Lower leg skin (tissue), 3 donors: Measurements from ENCODE around the gene DOLK.
A peak's percentile ranks its signal among the peaks of the same experiment; 100 is the strongest.

Source experiments
- POLR2A ChIP-seq, 2 donors: fragments of 450-650 bp; IDR thresholded peaks; one replicate each; pipeline ENCODE4 v1.6.1; 2016 to 2017; ENCODE audit warnings: antibody characterized with exemption in 2 of 2, mild to moderate bottlenecking in 1 of 2, moderate library complexity in 1 of 2
- TF ChIP-seq, protein P1 (sequence below), 3 donors: fragments of 450-650 bp; IDR thresholded peaks; one replicate each; pipeline ENCODE4 v1.5.1; 2016; ENCODE audit warnings: antibody characterized with exemption in 3 of 3, mild to moderate bottlenecking in 3 of 3, moderate library complexity in 2 of 3

DNA sequence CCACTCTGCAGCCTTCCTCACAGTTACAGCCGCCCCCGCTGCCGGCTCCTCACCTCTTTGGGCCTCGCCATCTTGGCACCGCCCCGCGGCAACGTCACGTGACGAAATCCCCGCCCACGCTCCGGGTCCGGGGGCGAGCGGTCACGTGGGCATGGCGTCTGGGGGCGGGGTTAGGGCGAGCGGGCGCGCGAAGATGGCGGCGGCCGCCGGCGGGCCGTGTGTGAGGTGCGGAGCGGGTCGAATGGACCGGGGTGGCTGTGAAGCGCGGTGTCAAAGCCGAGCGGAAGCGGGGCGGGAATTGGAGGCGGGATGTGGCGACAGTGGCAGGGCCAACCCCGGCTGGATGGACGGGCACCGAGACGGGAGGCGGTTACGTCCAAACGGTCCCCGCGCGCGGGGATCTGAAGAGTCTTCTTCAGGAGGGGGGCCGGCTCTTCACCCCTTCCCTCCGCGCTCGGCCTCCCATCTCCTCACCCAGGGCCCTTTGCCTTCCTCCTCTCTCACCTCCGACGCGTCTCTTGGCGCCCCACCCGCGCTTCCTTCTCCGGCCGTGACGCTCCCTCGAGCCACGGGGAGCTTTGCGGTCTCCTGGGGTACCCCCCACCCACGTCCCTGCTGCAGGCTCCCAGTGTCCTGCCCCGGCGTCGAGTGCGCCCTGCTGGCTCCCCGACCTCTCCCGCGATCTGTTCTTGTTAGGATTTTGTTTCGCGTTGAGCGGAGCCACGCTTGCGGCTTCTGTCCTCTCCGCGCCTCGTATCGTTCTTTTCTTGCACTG is at the start of gene DOLK, which contains the start of gene NUP188:
- TF ChIP-seq, protein P1, sequence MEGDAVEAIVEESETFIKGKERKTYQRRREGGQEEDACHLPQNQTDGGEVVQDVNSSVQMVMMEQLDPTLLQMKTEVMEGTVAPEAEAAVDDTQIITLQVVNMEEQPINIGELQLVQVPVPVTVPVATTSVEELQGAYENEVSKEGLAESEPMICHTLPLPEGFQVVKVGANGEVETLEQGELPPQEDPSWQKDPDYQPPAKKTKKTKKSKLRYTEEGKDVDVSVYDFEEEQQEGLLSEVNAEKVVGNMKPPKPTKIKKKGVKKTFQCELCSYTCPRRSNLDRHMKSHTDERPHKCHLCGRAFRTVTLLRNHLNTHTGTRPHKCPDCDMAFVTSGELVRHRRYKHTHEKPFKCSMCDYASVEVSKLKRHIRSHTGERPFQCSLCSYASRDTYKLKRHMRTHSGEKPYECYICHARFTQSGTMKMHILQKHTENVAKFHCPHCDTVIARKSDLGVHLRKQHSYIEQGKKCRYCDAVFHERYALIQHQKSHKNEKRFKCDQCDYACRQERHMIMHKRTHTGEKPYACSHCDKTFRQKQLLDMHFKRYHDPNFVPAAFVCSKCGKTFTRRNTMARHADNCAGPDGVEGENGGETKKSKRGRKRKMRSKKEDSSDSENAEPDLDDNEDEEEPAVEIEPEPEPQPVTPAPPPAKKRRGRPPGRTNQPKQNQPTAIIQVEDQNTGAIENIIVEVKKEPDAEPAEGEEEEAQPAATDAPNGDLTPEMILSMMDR (IDR thresholded peaks at IDR 0.05), result no peak
- peak in 1 of 2 donors; percentile 29 for TF ChIP-seq POLR2A (IDR thresholded peaks at IDR 0.05)
